ENCODE measurements around the gene EFCAB12. TPM values are rescaled to one million over a fixed set of nuclear protein-coding genes. Genes with fewer than 3 reads are reported as not detected.
"Not testable (repeated sequence)": the region's sequence is repeated elsewhere in the genome, so short reads cannot be mapped to it uniquely, and the experiment has no call there.

The EFCAB12 gene
- total and polyA plus RNA-seq, 7 donors = 0.04 to 0.30 TPM; not detected in 5

GRCh38 chr3:129415378-129415777 lies 13.1 kb downstream of the EFCAB12 start:
- no peaks in the 10 kb centered on the region for H3K27me3 ChIP-seq (ENCODE audit: insufficient read depth in 3 of 3, low read length in 2 of 3)
- ATAC-seq (no peak), DNase-seq (no peak)
- H3K4me1 ChIP-seq = no peaks in the 10 kb centered on the region
- 85 to 92% (median 90%) methylated on average over 3 of the region's 3 CpGs for WGBS, 3 donors
- no peaks in the 10 kb centered on the region for H3K9me3 ChIP-seq
- TF ChIP-seq CTCF (IDR thresholded peaks at IDR 0.05) = no peak
- H3K36me3 ChIP-seq (ENCODE audit: insufficient read depth in 1 of 2, low read depth in 1 of 2) = no peaks in the 10 kb centered on the region
- intact Hi-C loops (cut with DNase I) = no loop called here
- no peak overlapping the region for H3K4me3 ChIP-seq
- no peak overlapping the region for H3K27ac ChIP-seq

GRCh38 chr3:129413687-129414506 lies 14.5 kb downstream of the EFCAB12 start:
- Histone ChIP-seq H3K4me1 (no peaks in the 10 kb centered on the region), H3K27me3 (ENCODE audit: insufficient read depth in 3 of 3, low read length in 2 of 3) (no peaks in the 10 kb centered on the region), H3K9me3 (no peaks in the 10 kb centered on the region), H3K4me3 (no peak overlapping the region), H3K36me3 (ENCODE audit: insufficient read depth in 1 of 2, low read depth in 1 of 2) (no peaks in the 10 kb centered on the region), H3K27ac (no peak overlapping the region)
- ATAC-seq = no peak
- intact Hi-C loops (cut with DNase I) = no loop called here
- 77 to 88% (median 79%) methylated on average over 4 of the region's 4 CpGs for WGBS, 3 donors
- no peak for DNase-seq
- no peak for TF ChIP-seq CTCF (IDR thresholded peaks at IDR 0.05)

GRCh38 chr3:129413238-129413637 lies 15.2 kb downstream of the EFCAB12 start:
- H3K4me3 ChIP-seq; H3K36me3 ChIP-seq (ENCODE audit: insufficient read depth in 1 of 2, low read depth in 1 of 2); H3K27ac ChIP-seq; H3K27me3 ChIP-seq (ENCODE audit: insufficient read depth in 3 of 3, low read length in 2 of 3); intact Hi-C loops (cut with DNase I); ATAC-seq; H3K4me1 ChIP-seq; H3K9me3 ChIP-seq; DNase-seq: not testable (repeated sequence)
- WGBS, 3 donors = 67 to 70% (median 67%) methylated on average over 3 of the region's 3 CpGs

- H3K4me1 ChIP-seq = no peaks in the 10 kb centered on the region
- H3K4me3 ChIP-seq = no peak overlapping the region
- TF ChIP-seq CTCF (IDR thresholded peaks at IDR 0.05) = no peak
- H3K9me3 ChIP-seq = no peaks in the 10 kb centered on the region
- no peak overlapping the region for H3K27ac ChIP-seq
- no peaks in the 10 kb centered on the region for H3K36me3 ChIP-seq (ENCODE audit: insufficient read depth in 1 of 2, low read depth in 1 of 2)
- H3K27me3 ChIP-seq (ENCODE audit: insufficient read depth in 3 of 3, low read length in 2 of 3) = no peaks in the 10 kb centered on the region
- intact Hi-C loops (cut with DNase I) = no loop called here
- ATAC-seq = no peak
- 81 to 82% (median 82%) methylated on average over 6 of the region's 6 CpGs for WGBS, 3 donors
- no peak for DNase-seq
Measured at GRCh38 chr3:129412542-129413198, 15.8 kb downstream of the EFCAB12 start.

- ATAC-seq (no peak), DNase-seq (no peak)
- H3K27ac ChIP-seq = no peak overlapping the region
Measured at GRCh38 chr3:129410971-129411370, 17.5 kb downstream of the EFCAB12 start.

More at GRCh38 chr3:129410971-129411370, 17.5 kb downstream of the EFCAB12 start:
- intact Hi-C loops (cut with DNase I) = no loop called here
- H3K4me3 ChIP-seq = no peak overlapping the region
- no peaks in the 10 kb centered on the region for H3K4me1 ChIP-seq
- no peak for TF ChIP-seq CTCF (IDR thresholded peaks at IDR 0.05)
- no peaks in the 10 kb centered on the region for H3K9me3 ChIP-seq
- H3K27me3 ChIP-seq (ENCODE audit: insufficient read depth in 3 of 3, low read length in 2 of 3) = no peaks in the 10 kb centered on the region
- WGBS, 3 donors = 78 to 91% (median 87%) methylated on average over 17 of the region's 17 CpGs
- no peaks in the 10 kb centered on the region for H3K36me3 ChIP-seq (ENCODE audit: insufficient read depth in 1 of 2, low read depth in 1 of 2)
